Measurements from ENCODE around the gene TM7SF3. TPM values are rescaled to one million over a fixed set of nuclear protein-coding genes. Genes with fewer than 3 reads are reported as not detected.
A peak's percentile ranks its signal among the peaks of the same experiment; 100 is the strongest.

The TM7SF3 gene
- total and polyA plus RNA-seq, 2 donors (not counting 3 experiments of a cell fraction or from before 2014, with no cell fraction given), result 54.8 to 70.7 TPM

- peaks cover 49% of the 10 kb centered on the region for H3K4me1 ChIP-seq (ENCODE audit: control insufficient read depth, extremely low read depth, insufficient read depth, low read length)
- BruUV-seq (replicated peaks), result TSS peak; percentile 57
- POLR2A ChIA-PET, result interaction anchor here (1.0 kb wide), 1 partner anchor 81 kb away, joined by 3 read pairs; no protein-coding TSS in a partner anchor
- no peaks in the 10 kb centered on the region for H3K9me1 ChIP-seq (replicated peaks; ENCODE audit: control insufficient read depth, extremely low read depth, insufficient read depth, low read length)
- TF ChIP-seq POLR2AphosphoS5 (IDR thresholded peaks at IDR 0.05; ENCODE audit: insufficient read depth, low read depth, low read length) (peak; percentile 91), POLR2A (IDR thresholded peaks at IDR 0.05; ENCODE audit: low read depth, low read length) (peak; percentile 90), MAX (IDR thresholded peaks at IDR 0.05; ENCODE audit: insufficient read depth, insufficient read length) (peak; percentile 46), GATA2 (IDR thresholded peaks at IDR 0.05; ENCODE audit: insufficient read depth, insufficient read length, low read depth, low read length) (no peak), MYC (IDR thresholded peaks at IDR 0.05; ENCODE audit: low read depth, low read length) (peak; percentile 70)
- H3K79me2 ChIP-seq (ENCODE audit: control insufficient read depth, insufficient read depth, low read length), result peaks cover 82% of the 10 kb centered on the region
- no peaks in the 10 kb centered on the region for H4K20me1 ChIP-seq (replicated peaks; ENCODE audit: control insufficient read depth, extremely low read depth, insufficient read depth, low read length)
- H3K27ac ChIP-seq (ENCODE audit: insufficient read depth, low read depth, low read length), result peak within 1 kb of the TSS; percentile 82
- no peaks in the 10 kb centered on the region for H3K27me3 ChIP-seq (ENCODE audit: control insufficient read depth in 2 of 2, insufficient read depth in 2 of 2, low read length in 2 of 2)
- dilution Hi-C loops (cut with MboI; ENCODE audit: extremely low pct_ligation_motif_present, low sequenced_read_pairs), result no loop called here
- no peaks in the 10 kb centered on the region for H3K9me3 ChIP-seq (replicated peaks; ENCODE audit: control insufficient read depth, insufficient read depth, low read length)
- intact Hi-C loops (cut with micrococcal nuclease), result loop anchor here (1.0 to 10.0 kb wide), 4 partner anchors 76 to 764 kb away; partner anchors contain the start of gene TM7SF3
- H2AFZ ChIP-seq (ENCODE audit: low read depth, low read length), result peak within 1 kb of the TSS; percentile 55
- H3K9ac ChIP-seq (replicated peaks; ENCODE audit: extremely low read depth, insufficient read depth, low read length), result peak within 1 kb of the TSS; percentile 86
- CTCF ChIA-PET, result interaction anchor here (1.7 kb wide), 1 partner anchor 368 kb away, joined by 6 read pairs; no protein-coding TSS in a partner anchor
- FAIRE-seq (peak; percentile 87), DNase-seq (ENCODE audit: low read depth, low spot score) (peak; percentile 98)
- H3K4me2 ChIP-seq (ENCODE audit: insufficient read depth, low read length), result peak within 1 kb of the TSS; percentile 96
- H3K4me3 ChIP-seq (replicated peaks in 1 of 3; ENCODE audit: insufficient read depth in 1 of 3, low read depth in 1 of 3, low read length in 3 of 3), result peak within 1 kb of the TSS; percentile 49 to 94 (median 91)
- H3K36me3 ChIP-seq (ENCODE audit: control insufficient read depth in 2 of 2, extremely low read depth in 1 of 2, insufficient read depth in 2 of 2, low read length in 2 of 2), result peaks cover 0 to 3% of the 10 kb centered on the region in 2 experiments
Measured at GRCh38 chr12:26937863-26938700, 76.1 kb downstream of the TM7SF3 start, which contains the start of the genes FGFR1OP2 and INTS13. TSS of gene FGFR1OP2 (plus strand) at chr12:26938470. CDS start at chr12:26954159, 15,689 bp downstream. TSS of gene INTS13 (minus strand) at chr12:26937981. CDS start at chr12:26936803, 1,178 bp downstream.

GRCh38 chr12:26937443-26937862 lies 76.7 kb downstream of the TM7SF3 start:
- Histone ChIP-seq H4K20me1 (replicated peaks; ENCODE audit: control insufficient read depth, extremely low read depth, insufficient read depth, low read length) (no peaks in the 10 kb centered on the region), H3K27me3 (ENCODE audit: control insufficient read depth in 2 of 2, insufficient read depth in 2 of 2, low read length in 2 of 2) (no peaks in the 10 kb centered on the region), H3K79me2 (ENCODE audit: control insufficient read depth, insufficient read depth, low read length) (peaks cover 80% of the 10 kb centered on the region), H3K9me3 (replicated peaks; ENCODE audit: control insufficient read depth, insufficient read depth, low read length) (no peaks in the 10 kb centered on the region), H3K9ac (replicated peaks; ENCODE audit: extremely low read depth, insufficient read depth, low read length) (peak overlapping the region; percentile 86), H3K36me3 (ENCODE audit: control insufficient read depth in 2 of 2, extremely low read depth in 1 of 2, insufficient read depth in 2 of 2, low read length in 2 of 2) (peaks cover 0 to 3% of the 10 kb centered on the region in 2 experiments), H2AFZ (ENCODE audit: low read depth, low read length) (peak overlapping the region; percentile 2), H3K27ac (ENCODE audit: insufficient read depth, low read depth, low read length) (peak overlapping the region; percentile 82), H3K4me2 (ENCODE audit: insufficient read depth, low read length) (peak overlapping the region; percentile 96), H3K4me3 (replicated peaks in 1 of 3; ENCODE audit: insufficient read depth in 1 of 3, low read depth in 1 of 3, low read length in 3 of 3) (peak overlapping the region; percentile 49 to 94 (median 91)), H3K9me1 (replicated peaks; ENCODE audit: control insufficient read depth, extremely low read depth, insufficient read depth, low read length) (no peaks in the 10 kb centered on the region), H3K4me1 (ENCODE audit: control insufficient read depth, extremely low read depth, insufficient read depth, low read length) (peaks cover 46% of the 10 kb centered on the region)
- intact Hi-C loops (cut with micrococcal nuclease), result loop anchor here (5.0 to 10.0 kb wide), 2 partner anchors 357 to 765 kb away; no protein-coding TSS in a partner anchor
- CTCF ChIA-PET, result no interaction called here
- no peak for FAIRE-seq
- DNase-seq (ENCODE audit: low read depth, low spot score), result no peak
- POLR2A ChIA-PET, result no interaction called here
- no TSS peak for BruUV-seq (replicated peaks)
- TF ChIP-seq EZH2 (IDR thresholded peaks at IDR 0.05; ENCODE audit: borderline replicate concordance, low read depth, low read length, severe bottlenecking), result no peak
- TF ChIP-seq GATA2 (IDR thresholded peaks at IDR 0.05; ENCODE audit: insufficient read depth, insufficient read length, low read depth, low read length), result peak; percentile 9
- TF ChIP-seq MAX (IDR thresholded peaks at IDR 0.05; ENCODE audit: insufficient read depth, insufficient read length), result no peak
- TF ChIP-seq FOS (IDR thresholded peaks at IDR 0.05; ENCODE audit: borderline replicate concordance, insufficient read depth, low read length), result no peak
- TF ChIP-seq CTCF (IDR thresholded peaks at IDR 0.05; ENCODE audit: extremely low read depth in 1 of 2, insufficient read depth in 1 of 2, low read depth in 1 of 2, low read length in 2 of 2), result no peak
- no peak for TF ChIP-seq MYC (IDR thresholded peaks at IDR 0.05; ENCODE audit: low read depth, low read length)
- dilution Hi-C loops (cut with MboI; ENCODE audit: extremely low pct_ligation_motif_present, low sequenced_read_pairs), result no loop called here

All from endothelial cell of umbilical vein (primary cell).